ENCODE measurements around the gene SLC9A9.

DNA sequence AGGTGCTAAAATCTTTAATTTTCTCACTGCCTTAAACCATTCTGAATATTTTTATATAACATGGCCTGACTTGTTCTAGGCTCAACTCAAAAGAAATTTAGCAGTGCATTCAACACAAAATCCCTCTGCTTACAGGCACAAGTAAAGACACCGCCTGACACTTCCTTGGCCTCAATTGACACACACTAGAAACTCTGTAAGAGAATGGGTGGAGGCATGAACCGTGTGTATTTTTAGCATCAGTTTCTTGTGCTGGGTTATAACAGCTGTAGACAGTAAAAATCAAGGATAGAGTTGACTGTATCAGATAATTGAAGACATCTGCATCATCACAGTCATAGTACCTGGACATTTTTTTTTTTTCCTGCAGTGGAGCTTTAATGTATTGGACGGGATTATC is 54.3 kb downstream of the SLC9A9 start:
- no peak for TF ChIP-seq ZBTB33 (IDR thresholded peaks at IDR 0.05)
- TF ChIP-seq CTCF (IDR thresholded peaks at IDR 0.05; ENCODE audit: low read depth, low read length, missing input control): no peak
- TF ChIP-seq EGR1 (IDR thresholded peaks at IDR 0.05; ENCODE audit: low read depth in 2 of 2): no peak
- TF ChIP-seq TAF1 (conservative IDR thresholded peaks at IDR 0.05): no peak
- TF ChIP-seq SP1 (IDR thresholded peaks at IDR 0.05): no peak
- no peak for TF ChIP-seq RAD21 (IDR thresholded peaks at IDR 0.05)
- TF ChIP-seq JUND (IDR thresholded peaks at IDR 0.05): no peak
- TF ChIP-seq FOXA1 (IDR thresholded peaks at IDR 0.05): no peak
- TF ChIP-seq, protein P1, sequence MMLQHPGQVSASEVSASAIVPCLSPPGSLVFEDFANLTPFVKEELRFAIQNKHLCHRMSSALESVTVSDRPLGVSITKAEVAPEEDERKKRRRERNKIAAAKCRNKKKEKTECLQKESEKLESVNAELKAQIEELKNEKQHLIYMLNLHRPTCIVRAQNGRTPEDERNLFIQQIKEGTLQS (IDR thresholded peaks at IDR 0.05): no peak
- TF ChIP-seq, protein P2, sequence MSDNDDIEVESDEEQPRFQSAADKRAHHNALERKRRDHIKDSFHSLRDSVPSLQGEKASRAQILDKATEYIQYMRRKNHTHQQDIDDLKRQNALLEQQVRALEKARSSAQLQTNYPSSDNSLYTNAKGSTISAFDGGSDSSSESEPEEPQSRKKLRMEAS (IDR thresholded peaks at IDR 0.05): no peak
- no peak for TF ChIP-seq YY1 (IDR thresholded peaks at IDR 0.05)
